Mammary microvascular endothelial cell (primary cell): Measurements from ENCODE around the gene PNRC1. TPM values are rescaled to one million over a fixed set of nuclear protein-coding genes. Genes with fewer than 3 reads are reported as not detected.

Experiments used
- total RNA-seq: library from RNA; depleted of rRNA; stranded (reverse); fragments of >200 nt; gene quantifications from 2 replicates; pipeline ENCODE4 v1.2.3, GENCODE V29; 2015

Gene PNRC1
- total RNA-seq, result 44.6 and 44.7 TPM in 2 replicates

GRCh38 chr6:89080281-89081128 lies at the start of gene PNRC1:
Gene PNRC1, plus strand, starts transcription at chr6:89080751. Its CDS starts 144 bp downstream, at chr6:89080895.

GRCh38 chr6:89117211-89118108 lies 36.9 kb downstream of the PNRC1 start, which contains the start of gene SRSF12:
Gene SRSF12, minus strand, starts transcription at chr6:89118071. Its CDS starts 184 bp downstream, at chr6:89117887.

Other genes with a start within 250 kb of the PNRC1 start
- 16.3 and 16.8 TPM in 2 replicates for gene RNGTT, start 117.1 kb upstream of the PNRC1 start, total RNA-seq
- gene SRSF12, start 37.3 kb downstream of the PNRC1 start, total RNA-seq, result 0.10 and 0.13 TPM in 2 replicates
- gene PM20D2, start 65.3 kb downstream of the PNRC1 start, total RNA-seq, result 19.1 and 19.9 TPM in 2 replicates
- gene GABRR1, start 136.6 kb downstream of the PNRC1 start, total RNA-seq, result not detected in 2 replicates
- 0.39 TPM in 1 of 2 replicates, not detected in the other for gene GABRR2, start 234.5 kb downstream of the PNRC1 start, total RNA-seq